ENCODE measurements around the gene PICALM.
"Not testable (repeated sequence)": the region's sequence is repeated elsewhere in the genome, so short reads cannot be mapped to it uniquely, and the experiment has no call there.

The PICALM gene

GRCh38 chr11:85934596-85935169 is 134.2 kb downstream of the PICALM start:
- no peak for DNase-seq

- no peak for DNase-seq
These were observed 138.0 kb downstream of the PICALM start for GRCh38 chr11:85930879-85931366.

GRCh38 chr11:85926653-85927214 is 142.2 kb downstream of the PICALM start:
- not testable (repeated sequence) for DNase-seq

GRCh38 chr11:85923455-85923854 is 145.4 kb downstream of the PICALM start:
- no peak for DNase-seq

- no peak for DNase-seq
These were observed 146.5 kb downstream of the PICALM start for GRCh38 chr11:85922367-85922766.

GRCh38 chr11:85918910-85919794 is 149.7 kb downstream of the PICALM start:
- DNase-seq, result no peak

- DNase-seq, result no peak
These were observed 154.5 kb downstream of the PICALM start for GRCh38 chr11:85914425-85914824.

GRCh38 chr11:85913513-85913912 is 155.4 kb downstream of the PICALM start:
- no peak for DNase-seq

GRCh38 chr11:85912414-85912813 is 156.5 kb downstream of the PICALM start:
- DNase-seq, result no peak
